GM18502 (cell line): ENCODE measurements around the gene BEND4.
"Not testable (repeated sequence)": the region's sequence is repeated elsewhere in the genome, so short reads cannot be mapped to it uniquely, and the experiment has no call there.

Experiments used
- ATAC-seq: cut with Tn5 transposase; IDR thresholded peaks from one replicate; pipeline ENCODE4 v1.9.1; 2021; ENCODE audit warnings: mild to moderate bottlenecking; ENCODE audit not compliant: unreplicated experiment, poor library complexity

BEND4 gene

GRCh38 chr4:42152507-42153504, at the start of gene BEND4:
BEND4 (minus strand) TSS chr4:42152655; CDS start chr4:42152143, 512 bp downstream.
- no peak for ATAC-seq

- no peak for ATAC-seq
Observed at GRCh38 chr4:42197341-42197740, 44.9 kb upstream of the BEND4 start.

GRCh38 chr4:42172921-42173320, 20.5 kb upstream of the BEND4 start:
- ATAC-seq = no peak

- ATAC-seq = no peak
Observed at GRCh38 chr4:42172128-42172790, 19.8 kb upstream of the BEND4 start.

GRCh38 chr4:42167709-42168108, 15.3 kb upstream of the BEND4 start:
- ATAC-seq = peak; percentile 100

GRCh38 chr4:42166186-42166585, 13.7 kb upstream of the BEND4 start:
- ATAC-seq = not testable (repeated sequence)

GRCh38 chr4:42159271-42160001, 7.0 kb upstream of the BEND4 start:
- ATAC-seq = no peak

- peak; percentile 55 for ATAC-seq
Observed at GRCh38 chr4:42151568-42152506, 618 bp downstream of the BEND4 start.

- peak; percentile 52 for ATAC-seq
Observed at GRCh38 chr4:42150653-42151567, 1.5 kb downstream of the BEND4 start.

- ATAC-seq = no peak
Observed at GRCh38 chr4:42149004-42149403, 3.5 kb downstream of the BEND4 start.

GRCh38 chr4:42148425-42148824, 4.0 kb downstream of the BEND4 start:
- no peak for ATAC-seq

- no peak for ATAC-seq
Observed at GRCh38 chr4:42144028-42144427, 8.4 kb downstream of the BEND4 start.

GRCh38 chr4:42142591-42142990, 9.9 kb downstream of the BEND4 start:
- ATAC-seq = no peak

GRCh38 chr4:42136371-42136770, 16.1 kb downstream of the BEND4 start:
- no peak for ATAC-seq

- ATAC-seq = no peak
Observed at GRCh38 chr4:42133006-42133405, 19.4 kb downstream of the BEND4 start.

GRCh38 chr4:42132099-42132498, 20.4 kb downstream of the BEND4 start:
- no peak for ATAC-seq

GRCh38 chr4:42123071-42123644, 29.3 kb downstream of the BEND4 start:
- ATAC-seq = no peak

- no peak for ATAC-seq
Observed at GRCh38 chr4:42122237-42122636, 30.2 kb downstream of the BEND4 start.
